HEK293 (cell line): Measurements from ENCODE around the gene ARAP1.

Experiments
- CTCF ChIA-PET: fragments of 350-600 bp; formaldehyde crosslinking; extraction: SDS; loops from one replicate; lab custom pipeline; 2021; ENCODE audit warnings: antibody characterized with exemption; lab: Yijun Ruan, JAX
- POLR2A ChIA-PET: fragments of 300-600 bp; formaldehyde crosslinking; extraction: SDS; loops from one replicate; lab custom pipeline; 2020; ENCODE audit warnings: antibody characterized with exemption, inconsistent platforms; lab: Yijun Ruan, JAX
- H3K27ac ChIP-seq: fragments of 200-500 bp; sonication (Bioruptor generic); 2 replicates; pipeline ENCODE4 v1.5.1; 2014; ENCODE audit warnings: low read depth, low read length, control low read depth, inconsistent platforms; ENCODE audit errors: extremely low read depth
- H3K36me3 ChIP-seq, 2 experiments: fragments of 200-500 bp in 1 of 2; sonication (Bioruptor generic) in 1 of 2; 1 replicate in 1 of 2; 2 replicates in 1 of 2; pipeline ENCODE4 v1.5.1; 2014 to 2017; ENCODE audit warnings: inconsistent platforms in 2 of 2, low read length in 2 of 2; ENCODE audit not compliant: control insufficient read depth in 2 of 2, insufficient read depth in 1 of 2
- H3K4me1 ChIP-seq: fragments of 200-500 bp; sonication (Bioruptor generic); 2 replicates; pipeline ENCODE4 v1.5.1; 2014; ENCODE audit warnings: mild to moderate bottlenecking, low read length, inconsistent platforms; ENCODE audit not compliant: control insufficient read depth, insufficient read depth
- H3K4me3 ChIP-seq: 2 replicates; pipeline ENCODE4 v1.5.1; 2011; ENCODE audit warnings: low read depth, mild to moderate bottlenecking, control low read depth, low read length, moderate library complexity
- H3K9me3 ChIP-seq: fragments of 200-500 bp; sonication (Bioruptor generic); 2 replicates; pipeline ENCODE4 v1.5.1; 2014; ENCODE audit warnings: low read depth, low read length, inconsistent platforms; ENCODE audit not compliant: control insufficient read depth, insufficient read depth
- MEIS1 ChIP-seq: sonication (generic); formaldehyde crosslinking; IDR thresholded peaks from 2 replicates; pipeline ENCODE4 v1.8.1; 2022; ENCODE audit warnings: missing genetic modification reagents, mild to moderate bottlenecking, borderline replicate concordance
- ZBTB7A ChIP-seq: fragments of 450-650 bp; formaldehyde crosslinking; IDR thresholded peaks from 2 replicates; pipeline ENCODE4 v1.5.1; 2016; ENCODE audit warnings: low read depth, missing biosample characterization, missing genetic modification characterization
- ZEB2 ChIP-seq: fragments of 450-650 bp; formaldehyde crosslinking; IDR thresholded peaks from 2 replicates; pipeline ENCODE4 v1.5.1; 2016; ENCODE audit warnings: missing biosample characterization, missing genetic modification characterization
- ZNF132 ChIP-seq: fragments of 450-650 bp; formaldehyde crosslinking; IDR thresholded peaks from 2 replicates; pipeline ENCODE4 v1.5.1; 2017; ENCODE audit warnings: missing biosample characterization, missing genetic modification characterization, borderline replicate concordance
- ZNF184 ChIP-seq: fragments of 450-650 bp; IDR thresholded peaks from 2 replicates; pipeline ENCODE4 v1.5.1; 2018; ENCODE audit warnings: missing biosample characterization, mild to moderate bottlenecking, missing genetic modification characterization
- ZNF248 ChIP-seq: fragments of 450-650 bp; formaldehyde crosslinking; IDR thresholded peaks from 2 replicates; pipeline ENCODE4 v1.5.1; 2017; ENCODE audit warnings: missing biosample characterization, missing genetic modification characterization
- ZNF280C ChIP-seq: fragments of 450-650 bp; formaldehyde crosslinking; IDR thresholded peaks from 2 replicates; pipeline ENCODE4 v1.5.1; 2016; ENCODE audit warnings: missing biosample characterization, missing genetic modification characterization
- ZNF280D ChIP-seq: fragments of 450-650 bp; formaldehyde crosslinking; IDR thresholded peaks from 2 replicates; pipeline ENCODE4 v1.5.1; 2016; ENCODE audit warnings: missing biosample characterization, missing genetic modification characterization
- ZNF302 ChIP-seq: fragments of 450-650 bp; formaldehyde crosslinking; IDR thresholded peaks from 2 replicates; pipeline ENCODE4 v1.5.1; 2016; ENCODE audit warnings: missing biosample characterization, missing genetic modification characterization, low read depth
- ZNF335 ChIP-seq: fragments of 450-650 bp; formaldehyde crosslinking; conservative IDR thresholded peaks from 2 replicates; pipeline ENCODE4 v1.5.1; 2016; ENCODE audit warnings: missing biosample characterization, missing genetic modification characterization
- ZNF501 ChIP-seq: fragments of 450-650 bp; formaldehyde crosslinking; IDR thresholded peaks from 2 replicates; pipeline ENCODE4 v1.5.1; 2016; ENCODE audit warnings: missing biosample characterization, missing genetic modification characterization
- ZNF518A ChIP-seq: fragments of 450-650 bp; formaldehyde crosslinking; conservative IDR thresholded peaks from 2 replicates; pipeline ENCODE4 v1.5.1; 2016; ENCODE audit warnings: low read depth, missing biosample characterization, missing genetic modification characterization
- ZNF660 ChIP-seq: fragments of 450-650 bp; IDR thresholded peaks from 2 replicates; pipeline ENCODE4 v1.5.1; 2018; ENCODE audit warnings: missing biosample characterization, mild to moderate bottlenecking, missing genetic modification characterization
- ZNF701 ChIP-seq: fragments of 450-650 bp; formaldehyde crosslinking; IDR thresholded peaks from 2 replicates; pipeline ENCODE4 v1.5.1; 2016; ENCODE audit warnings: missing biosample characterization, missing genetic modification characterization
- ZSCAN18 ChIP-seq: fragments of 450-650 bp; formaldehyde crosslinking; IDR thresholded peaks from 2 replicates; pipeline ENCODE4 v1.5.1; 2016; ENCODE audit warnings: missing biosample characterization, missing genetic modification characterization
- TF ChIP-seq, protein P1 (sequence below): fragments of 450-650 bp; formaldehyde crosslinking; IDR thresholded peaks from 2 replicates; pipeline ENCODE4 v1.5.1; 2016; ENCODE audit warnings: missing biosample characterization, missing genetic modification characterization
- TF ChIP-seq, protein P2 (sequence below): fragments of 450-650 bp; formaldehyde crosslinking; IDR thresholded peaks from 2 replicates; pipeline ENCODE4 v1.5.1; 2016; ENCODE audit warnings: missing biosample characterization, missing genetic modification characterization

The ARAP1 gene

DNA sequence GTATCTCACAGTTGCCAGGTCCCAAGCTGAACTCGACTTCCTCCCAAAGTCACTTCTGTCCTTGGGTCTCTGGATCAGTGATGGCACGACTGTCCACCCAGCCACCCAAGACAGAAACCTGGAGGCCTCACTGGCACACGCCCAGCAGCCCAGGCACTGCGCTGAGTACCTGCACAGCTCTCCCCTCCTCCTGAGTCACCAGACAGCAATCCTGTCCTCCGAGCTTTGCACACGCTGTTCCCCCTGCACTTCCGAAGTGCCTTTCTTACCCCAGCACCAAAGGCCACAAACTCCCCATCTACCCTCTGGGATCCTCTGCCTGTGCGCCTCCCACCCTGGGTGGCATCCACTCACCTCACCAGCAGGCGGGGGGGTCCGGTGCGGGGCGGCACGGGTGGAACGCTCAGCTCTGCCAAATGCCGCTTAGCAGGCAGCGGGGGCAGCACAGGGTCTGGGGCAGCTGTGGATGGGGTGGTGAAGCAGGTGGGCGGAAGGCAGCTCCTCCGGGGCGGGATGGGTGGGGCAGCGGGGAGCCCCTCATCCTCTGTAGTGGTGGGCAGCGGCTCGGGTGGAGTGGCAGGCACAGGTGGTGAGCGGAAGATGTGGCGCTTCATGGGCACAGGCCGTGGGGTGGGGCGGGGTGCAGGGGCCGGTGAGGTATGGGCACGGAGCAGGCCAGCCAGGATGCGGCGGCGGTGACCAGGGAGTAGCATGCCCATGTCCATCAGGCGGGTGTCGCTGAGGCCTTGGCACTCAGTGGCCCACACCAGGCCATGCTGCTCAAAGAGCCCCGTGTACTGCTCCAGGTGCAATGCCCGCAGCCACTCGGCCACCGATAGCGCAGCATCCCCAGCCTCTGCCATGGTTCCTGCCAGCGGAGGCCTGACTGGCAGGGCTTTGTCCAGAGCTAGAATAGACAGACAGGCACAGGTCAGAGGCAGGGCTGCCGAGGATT is 25.7 kb downstream of the ARAP1 start:
- Histone ChIP-seq H3K4me1 (no peaks in the 10 kb centered on the region), H3K4me3 (no peak overlapping the region), H3K27ac (no peak overlapping the region), H3K36me3 (peaks cover 0 to 23% of the 10 kb centered on the region in 2 experiments; a peak in 1 of 3 replicates), H3K9me3 (no peaks in the 10 kb centered on the region)
- ChIA-PET POLR2A (interaction anchor here (0.6 kb wide), 1 partner anchor 70 kb away, joined by 5 read pairs; no protein-coding TSS in a partner anchor), CTCF (interaction anchor here (0.5 to 5.9 kb wide), 10 partner anchors 9 to 569 kb away, joined by 3 to 57 read pairs (median 6); partner anchors contain the start of gene STARD10)
- TF ChIP-seq ZNF302 (tag by site-specific recombination) (no peak), ZNF501 (tag by site-specific recombination) (no peak), ZSCAN18 (no peak), ZBTB7A (tag by site-specific recombination) (no peak), ZNF280D (tag by site-specific recombination) (no peak), ZEB2 (tag by site-specific recombination) (no peak), ZNF701 (tag by site-specific recombination) (no peak), ZNF518A (tag by site-specific recombination) (no peak), MEIS1 (CRISPR knock-in tag) (no peak), ZNF132 (tag by site-specific recombination) (no peak), ZNF248 (no peak), ZNF660 (tag by site-specific recombination) (no peak), ZNF335 (tag by site-specific recombination) (no peak), ZNF184 (tag by site-specific recombination) (no peak), ZNF280C (tag by site-specific recombination) (no peak)
- TF ChIP-seq, protein P1, sequence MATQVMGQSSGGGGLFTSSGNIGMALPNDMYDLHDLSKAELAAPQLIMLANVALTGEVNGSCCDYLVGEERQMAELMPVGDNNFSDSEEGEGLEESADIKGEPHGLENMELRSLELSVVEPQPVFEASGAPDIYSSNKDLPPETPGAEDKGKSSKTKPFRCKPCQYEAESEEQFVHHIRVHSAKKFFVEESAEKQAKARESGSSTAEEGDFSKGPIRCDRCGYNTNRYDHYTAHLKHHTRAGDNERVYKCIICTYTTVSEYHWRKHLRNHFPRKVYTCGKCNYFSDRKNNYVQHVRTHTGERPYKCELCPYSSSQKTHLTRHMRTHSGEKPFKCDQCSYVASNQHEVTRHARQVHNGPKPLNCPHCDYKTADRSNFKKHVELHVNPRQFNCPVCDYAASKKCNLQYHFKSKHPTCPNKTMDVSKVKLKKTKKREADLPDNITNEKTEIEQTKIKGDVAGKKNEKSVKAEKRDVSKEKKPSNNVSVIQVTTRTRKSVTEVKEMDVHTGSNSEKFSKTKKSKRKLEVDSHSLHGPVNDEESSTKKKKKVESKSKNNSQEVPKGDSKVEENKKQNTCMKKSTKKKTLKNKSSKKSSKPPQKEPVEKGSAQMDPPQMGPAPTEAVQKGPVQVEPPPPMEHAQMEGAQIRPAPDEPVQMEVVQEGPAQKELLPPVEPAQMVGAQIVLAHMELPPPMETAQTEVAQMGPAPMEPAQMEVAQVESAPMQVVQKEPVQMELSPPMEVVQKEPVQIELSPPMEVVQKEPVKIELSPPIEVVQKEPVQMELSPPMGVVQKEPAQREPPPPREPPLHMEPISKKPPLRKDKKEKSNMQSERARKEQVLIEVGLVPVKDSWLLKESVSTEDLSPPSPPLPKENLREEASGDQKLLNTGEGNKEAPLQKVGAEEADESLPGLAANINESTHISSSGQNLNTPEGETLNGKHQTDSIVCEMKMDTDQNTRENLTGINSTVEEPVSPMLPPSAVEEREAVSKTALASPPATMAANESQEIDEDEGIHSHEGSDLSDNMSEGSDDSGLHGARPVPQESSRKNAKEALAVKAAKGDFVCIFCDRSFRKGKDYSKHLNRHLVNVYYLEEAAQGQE (tag by site-specific recombination), result no peak
- TF ChIP-seq, protein P2, sequence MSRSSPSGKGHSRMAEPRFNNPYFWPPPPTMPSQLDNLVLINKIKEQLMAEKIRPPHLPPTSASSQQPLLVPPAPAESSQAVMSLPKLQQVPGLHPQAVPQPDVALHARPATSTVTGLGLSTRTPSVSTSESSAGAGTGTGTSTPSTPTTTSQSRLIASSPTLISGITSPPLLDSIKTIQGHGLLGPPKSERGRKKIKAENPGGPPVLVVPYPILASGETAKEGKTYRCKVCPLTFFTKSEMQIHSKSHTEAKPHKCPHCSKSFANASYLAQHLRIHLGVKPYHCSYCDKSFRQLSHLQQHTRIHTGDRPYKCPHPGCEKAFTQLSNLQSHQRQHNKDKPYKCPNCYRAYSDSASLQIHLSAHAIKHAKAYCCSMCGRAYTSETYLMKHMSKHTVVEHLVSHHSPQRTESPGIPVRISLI (tag by site-specific recombination), result no peak
